ENCODE measurements around the gene PDCD6IP.
"Not testable (repeated sequence)": the region's sequence is repeated elsewhere in the genome, so short reads cannot be mapped to it uniquely, and the experiment has no call there.

PDCD6IP gene

DNA sequence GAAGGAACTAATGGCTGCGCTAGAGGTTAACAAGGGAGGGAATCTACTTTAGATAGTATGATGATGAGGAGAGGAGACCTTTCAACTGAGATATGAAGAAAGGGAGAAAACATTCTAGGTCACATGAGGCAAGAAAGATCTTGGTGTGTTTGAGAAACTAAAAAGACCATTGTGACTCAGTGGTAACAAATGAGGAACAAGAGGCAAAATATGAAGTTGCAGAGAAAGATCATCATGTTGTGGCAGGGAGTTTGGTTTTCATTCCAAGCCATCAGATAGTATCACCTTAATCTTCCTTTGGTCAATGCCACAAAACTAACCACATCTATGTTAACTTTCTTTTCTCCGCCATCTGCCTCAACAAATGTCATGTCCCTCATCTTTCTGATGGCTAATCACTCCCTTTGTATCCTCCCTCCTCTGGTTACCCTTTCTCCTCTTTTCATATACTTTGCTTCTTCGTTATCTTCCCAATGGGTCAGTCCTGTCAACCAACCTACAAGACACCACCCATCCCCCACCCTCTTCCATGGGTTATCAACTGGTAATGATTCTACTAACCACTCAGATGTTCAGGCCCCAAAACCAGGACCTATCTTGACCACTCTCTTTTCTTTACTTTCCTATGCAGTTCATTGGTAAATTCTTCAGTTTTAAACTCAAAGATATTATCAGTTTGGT is 2.4 kb upstream of the PDCD6IP start:
- no peak for DNase-seq

DNA sequence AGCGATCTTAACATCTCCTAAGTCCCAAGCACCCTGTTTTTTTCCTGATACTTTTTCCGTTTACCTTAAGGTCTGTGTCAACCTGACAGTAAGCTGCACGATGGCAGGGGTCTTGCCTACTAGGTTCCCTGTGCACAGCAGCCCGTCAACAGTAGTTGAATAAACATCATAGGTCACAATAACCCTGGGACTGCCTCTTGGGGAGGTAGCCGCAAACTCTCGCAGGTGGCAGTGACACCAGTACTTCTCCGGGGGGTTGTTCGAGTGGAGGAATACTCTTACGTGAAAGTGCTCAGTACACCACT is 365 bp upstream of the PDCD6IP start:
- no peak for DNase-seq

DNA sequence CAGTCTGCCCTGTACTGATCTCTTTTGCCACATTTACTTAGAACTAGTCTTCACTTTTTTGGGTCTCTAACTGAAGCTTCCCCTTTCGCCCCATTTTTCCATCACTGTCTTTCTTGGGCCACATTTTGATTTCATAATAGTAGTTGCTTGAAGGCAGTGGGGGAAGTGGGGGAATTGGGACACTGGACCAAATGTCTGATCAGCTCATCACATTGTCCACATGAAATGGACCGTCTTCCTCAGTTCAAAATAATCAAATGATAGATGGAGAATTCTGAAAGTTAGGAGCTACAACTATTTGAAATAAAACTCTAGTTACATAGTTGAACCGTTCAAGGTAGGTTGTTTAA is 747 bp downstream of the PDCD6IP start:
- no peak for DNase-seq

DNA sequence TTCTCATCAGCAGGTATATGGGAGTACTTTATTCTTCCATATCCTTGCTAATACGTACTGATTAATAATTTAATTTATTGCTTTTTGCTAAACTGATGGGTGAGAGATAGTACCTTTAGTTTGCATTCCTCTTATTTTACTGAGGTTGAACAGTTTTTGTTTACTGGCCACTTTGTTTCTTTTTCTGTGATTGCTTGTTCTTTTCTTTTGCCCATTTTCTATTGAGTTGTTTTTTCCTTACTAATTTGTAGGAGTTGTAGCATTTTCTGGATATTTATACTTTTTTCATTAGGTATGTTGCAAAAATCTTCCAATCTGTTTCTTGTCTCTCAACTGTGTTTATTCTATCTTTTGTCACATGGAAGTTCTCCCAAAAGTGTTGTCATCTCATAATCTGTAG is 4.8 kb downstream of the PDCD6IP start:
- no peak for DNase-seq

DNA sequence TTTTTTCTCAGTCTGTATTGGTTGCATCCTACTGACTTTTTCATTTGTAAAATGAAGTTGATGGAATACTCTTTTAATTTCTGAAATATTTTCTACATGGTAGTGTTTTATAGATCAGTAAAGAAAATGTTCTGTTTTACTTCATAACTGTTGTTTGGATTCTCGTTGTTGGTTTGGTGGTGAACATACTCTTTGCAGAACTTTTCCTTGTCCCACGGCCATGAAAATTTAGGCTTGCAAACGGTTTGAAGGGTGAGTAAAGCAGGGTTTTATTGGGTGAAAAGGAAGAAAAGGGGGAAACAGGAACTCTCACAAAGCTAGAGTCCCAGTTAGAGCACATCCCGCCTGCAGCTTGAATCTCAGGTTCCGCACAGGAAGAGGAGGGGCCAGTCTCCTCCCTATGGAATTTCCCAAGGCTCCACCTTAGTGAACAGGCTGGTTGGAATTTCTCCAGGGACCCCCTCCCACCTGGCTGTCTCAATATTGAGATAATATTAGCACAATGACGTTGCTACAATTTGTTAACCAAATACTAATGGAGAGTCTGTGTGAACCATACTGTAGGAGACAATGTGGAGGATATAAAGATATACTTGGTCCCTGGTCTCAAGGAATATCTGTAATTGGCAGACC is 5.6 kb downstream of the PDCD6IP start:
- DNase-seq: no peak

DNA sequence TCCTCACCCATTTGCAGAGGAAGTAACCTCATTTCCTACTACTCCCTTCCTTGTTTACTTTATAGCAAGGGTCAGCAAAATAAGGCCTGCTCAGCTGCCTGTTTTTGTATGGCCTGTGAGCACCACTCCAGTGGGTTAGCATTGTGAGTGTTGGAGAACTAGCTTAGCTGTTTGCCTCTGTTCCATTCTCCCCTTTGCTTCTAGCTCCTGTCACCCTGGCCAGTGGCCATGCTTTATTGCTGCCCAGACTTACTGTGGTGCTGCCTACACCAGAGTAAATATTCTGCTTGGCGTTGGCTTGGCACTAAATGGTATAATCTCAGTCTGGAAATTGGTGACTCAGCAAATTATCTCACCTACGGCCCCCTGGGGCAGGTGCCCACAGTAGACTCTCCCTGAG is 8.8 kb downstream of the PDCD6IP start:
- no peak for DNase-seq

DNA sequence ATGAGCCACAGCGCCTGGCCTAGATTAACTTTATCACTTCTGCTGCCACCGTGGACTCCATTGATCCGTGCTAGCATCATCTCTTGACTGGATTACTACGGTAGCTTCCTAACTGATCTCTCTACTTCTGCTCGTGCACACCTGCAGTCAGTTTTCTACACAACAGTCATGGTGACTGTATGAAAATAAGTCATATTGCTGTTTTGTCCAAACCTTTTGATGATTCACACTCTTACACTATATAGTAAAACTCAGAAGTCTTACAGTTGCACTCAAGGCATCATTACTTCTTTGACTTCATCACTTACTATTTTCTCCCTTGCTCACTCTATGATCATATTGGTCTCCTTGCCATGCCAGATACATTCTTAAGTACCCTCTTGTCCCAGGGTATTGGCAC is 10.1 kb downstream of the PDCD6IP start:
- DNase-seq: no peak

DNA sequence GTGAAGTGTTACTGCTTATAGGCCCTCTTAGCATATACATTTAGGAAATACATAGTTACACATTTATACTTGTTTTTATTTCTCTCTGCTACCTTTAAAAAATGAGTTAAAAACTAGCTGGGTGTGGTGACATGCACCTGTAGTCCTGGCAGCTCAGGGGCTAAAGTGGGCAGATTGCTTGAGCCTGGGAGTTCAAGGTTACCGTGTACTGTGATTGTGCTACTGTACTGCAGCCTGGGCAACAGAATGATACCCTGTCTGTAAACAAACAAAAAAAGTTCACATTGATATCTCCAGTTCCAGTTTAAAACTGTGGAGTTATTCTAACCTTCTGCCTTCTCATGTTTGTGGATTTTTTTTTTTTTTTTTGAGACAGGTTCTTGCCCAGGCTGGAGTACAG is 12.1 kb downstream of the PDCD6IP start:
- DNase-seq: no peak

DNA sequence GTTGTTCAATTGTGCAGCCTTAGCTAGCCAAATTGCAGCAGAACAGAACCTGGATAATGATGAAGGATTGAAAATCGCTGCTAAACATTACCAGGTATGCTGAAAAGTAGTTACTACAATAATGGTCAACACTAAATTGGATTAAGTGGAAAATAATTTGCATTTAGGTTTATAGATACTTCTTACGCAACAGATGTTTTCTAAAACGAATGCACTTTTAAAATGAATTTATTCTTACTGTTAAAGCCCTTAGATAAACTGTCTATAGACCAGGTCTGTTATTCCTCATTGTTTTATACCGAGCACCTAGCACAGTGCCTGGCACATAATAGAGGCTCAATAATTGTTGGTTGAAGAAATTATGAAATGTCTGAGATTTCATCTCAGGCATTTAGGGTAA is 23.6 kb downstream of the PDCD6IP start:
- DNase-seq: no peak

DNA sequence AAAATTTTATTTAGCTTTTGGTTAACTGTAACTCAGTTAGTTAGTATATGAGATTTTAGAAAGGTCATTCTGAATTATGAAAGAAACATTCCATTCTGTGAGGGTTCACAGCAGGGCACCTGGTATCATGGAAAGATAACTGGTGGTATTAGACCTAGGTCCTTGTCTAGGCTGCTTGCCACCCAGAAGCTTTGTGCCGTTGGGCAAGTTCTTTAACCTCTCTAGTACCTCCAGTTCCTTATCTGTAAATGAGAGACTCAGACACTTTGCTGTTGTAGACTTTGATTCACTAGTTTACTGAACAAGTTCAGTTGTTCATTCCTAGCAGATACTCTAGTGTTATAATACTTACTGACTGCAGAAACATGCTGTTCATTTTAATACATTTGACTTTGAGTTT is 25.4 kb downstream of the PDCD6IP start:
- no peak for DNase-seq

DNA sequence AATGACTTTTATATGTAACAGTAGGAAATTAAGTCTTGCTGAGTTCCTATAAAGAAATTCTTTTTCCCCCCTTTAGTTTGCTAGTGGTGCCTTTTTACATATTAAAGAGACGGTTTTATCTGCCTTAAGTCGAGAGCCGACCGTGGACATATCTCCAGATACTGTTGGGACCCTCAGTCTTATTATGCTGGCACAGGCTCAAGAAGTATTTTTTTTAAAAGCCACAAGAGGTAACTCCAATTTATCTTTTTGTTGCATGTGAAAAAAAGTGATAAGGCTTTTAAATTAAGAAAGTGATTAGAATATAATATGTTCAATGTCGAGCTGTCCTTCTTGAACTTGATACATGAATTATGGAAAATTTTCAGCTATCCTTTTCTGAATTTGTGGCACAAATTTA is 26.7 kb downstream of the PDCD6IP start:
- no peak for DNase-seq

DNA sequence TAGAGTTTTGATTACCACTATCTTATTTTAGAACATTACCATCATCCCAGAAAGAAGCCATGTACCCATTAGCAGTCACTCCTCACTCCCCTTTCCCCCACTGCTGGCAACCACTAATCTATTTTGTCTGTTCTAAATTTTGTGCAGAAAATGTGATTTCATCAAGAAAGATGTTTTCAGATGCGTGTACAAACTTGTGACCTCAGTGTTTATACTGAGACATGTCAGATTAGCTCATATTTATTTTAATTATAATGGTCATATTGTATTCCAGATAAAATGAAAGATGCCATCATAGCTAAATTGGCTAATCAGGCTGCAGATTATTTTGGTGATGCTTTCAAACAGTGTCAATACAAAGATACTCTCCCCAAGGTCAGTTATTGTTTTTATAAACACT is 27.8 kb downstream of the PDCD6IP start:
- DNase-seq: no peak

DNA sequence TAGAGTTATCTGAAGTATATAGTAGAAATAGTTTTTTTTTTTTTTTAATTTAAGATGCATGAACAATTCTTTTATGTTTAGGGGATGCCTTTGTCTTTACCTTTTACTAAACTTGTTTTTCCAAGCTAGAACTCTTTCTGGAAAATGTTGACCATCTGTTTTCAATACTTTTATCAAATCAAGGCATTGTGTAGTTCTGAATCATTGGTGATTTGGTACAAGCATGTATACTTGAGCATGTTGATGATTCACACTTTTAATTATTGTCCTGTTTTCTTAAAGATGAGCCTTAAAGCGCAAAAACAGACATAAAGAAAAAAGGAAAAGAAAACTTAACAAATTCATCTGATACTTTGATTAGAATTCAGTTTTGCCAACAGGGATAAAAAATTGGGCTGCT is 28.3 kb downstream of the PDCD6IP start:
- DNase-seq: no peak

DNA sequence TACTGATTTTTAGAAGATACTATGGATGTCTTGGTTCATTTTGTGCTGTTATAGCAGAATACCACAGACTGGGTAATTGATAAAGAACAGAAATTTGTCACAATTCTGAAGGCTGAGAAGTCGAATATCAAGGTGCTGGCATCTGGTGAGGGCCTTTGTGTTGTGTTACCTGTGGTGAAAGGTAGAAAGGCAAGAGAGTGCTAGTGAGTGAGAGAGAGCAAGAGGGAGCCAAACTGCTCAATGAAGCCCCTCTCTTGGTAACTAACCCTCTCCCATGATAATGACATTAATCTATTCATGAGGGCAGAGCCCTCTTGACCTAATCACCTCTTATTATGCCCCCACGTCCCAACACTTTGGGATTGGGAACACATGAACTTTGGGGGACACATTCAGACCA is 31.3 kb downstream of the PDCD6IP start:
- DNase-seq: no peak

DNA sequence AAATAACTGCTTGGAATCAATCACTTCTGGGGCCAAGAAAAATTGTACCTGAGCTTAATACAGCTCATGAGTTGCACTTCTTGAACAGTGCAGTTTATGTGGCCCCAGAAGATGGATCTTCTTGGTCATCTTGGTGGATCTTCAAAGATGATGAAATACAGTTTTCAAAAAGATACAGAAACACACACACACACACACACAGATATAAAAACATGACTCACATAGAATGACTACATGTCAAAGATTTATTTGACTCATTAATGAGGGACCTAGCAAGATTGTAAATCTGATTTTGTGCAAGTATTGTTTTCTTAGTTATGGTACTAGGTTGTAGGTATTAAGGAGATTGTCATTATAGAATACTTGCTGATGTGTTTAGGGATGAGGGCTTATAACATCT is 32.6 kb downstream of the PDCD6IP start:
- no peak for DNase-seq

DNA sequence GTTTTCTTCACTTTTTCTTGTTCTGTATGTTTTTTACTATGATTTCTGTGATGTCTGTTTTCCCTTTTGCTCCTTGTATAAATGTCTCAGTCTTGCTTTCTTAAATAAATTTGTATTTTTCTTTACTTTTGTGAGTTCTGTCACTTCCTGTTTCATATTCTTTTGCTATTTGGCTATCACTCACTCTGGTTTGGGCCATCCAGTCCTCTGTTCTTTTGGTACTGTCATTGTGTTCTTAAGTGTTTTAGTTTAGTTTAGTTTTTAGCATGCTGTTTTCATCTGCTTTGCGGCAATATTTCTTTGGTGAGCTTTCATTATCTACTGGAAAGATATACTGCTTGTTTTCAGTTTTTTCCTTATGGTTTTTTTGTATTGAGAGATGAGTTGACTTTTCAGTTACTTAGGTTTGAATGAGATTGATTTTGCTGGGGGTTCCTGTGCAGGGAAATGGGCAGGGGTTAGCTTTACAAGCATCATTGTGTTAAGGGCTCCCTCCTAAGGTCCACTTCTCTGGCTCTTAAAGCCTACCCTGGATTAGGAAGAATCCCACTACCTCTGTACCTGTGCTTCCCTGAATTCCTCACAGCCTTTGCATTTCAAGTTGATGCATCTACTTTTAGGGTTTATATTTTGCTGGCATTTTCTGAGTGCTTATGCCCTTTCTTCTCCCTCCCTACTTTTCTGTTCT is 35.1 kb downstream of the PDCD6IP start:
- no peak for DNase-seq

DNA sequence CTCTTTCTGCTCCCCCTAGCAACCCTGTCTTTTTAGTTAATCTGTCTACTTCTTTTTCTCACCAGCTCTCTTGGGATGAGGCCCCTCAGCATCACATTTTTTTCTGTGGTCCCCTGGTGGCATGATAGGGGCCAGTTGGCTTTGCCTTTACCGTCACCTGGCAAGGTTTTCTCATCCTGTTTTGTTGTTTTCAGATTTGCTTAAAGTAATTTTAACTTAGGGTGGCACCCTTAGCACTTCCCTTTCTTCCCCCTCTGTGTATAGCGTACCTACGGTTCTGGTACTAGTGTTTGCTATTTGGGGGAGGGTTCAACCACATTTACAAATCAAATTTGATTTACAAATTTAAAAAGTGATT is 35.6 kb downstream of the PDCD6IP start:
- no peak for DNase-seq

DNA sequence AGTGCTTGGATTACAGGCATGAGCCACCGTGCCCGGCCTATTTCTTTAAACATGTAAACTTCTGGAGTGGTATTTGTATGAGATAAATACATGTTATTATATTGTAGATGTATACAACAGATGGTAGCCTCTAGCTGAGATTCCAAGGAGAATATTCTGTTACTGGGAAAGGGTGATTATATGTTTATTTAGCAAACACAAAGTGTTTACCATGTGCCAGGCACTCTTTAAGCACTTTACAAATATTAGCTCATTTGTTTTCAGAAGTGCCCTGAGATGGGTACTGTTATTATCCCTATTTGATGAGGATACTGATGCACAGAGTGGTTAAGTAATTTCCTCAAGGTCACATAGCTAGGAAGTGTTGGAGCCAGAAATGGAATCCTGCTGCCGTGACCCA is 38.8 kb downstream of the PDCD6IP start:
- not testable (repeated sequence) for DNase-seq

DNA sequence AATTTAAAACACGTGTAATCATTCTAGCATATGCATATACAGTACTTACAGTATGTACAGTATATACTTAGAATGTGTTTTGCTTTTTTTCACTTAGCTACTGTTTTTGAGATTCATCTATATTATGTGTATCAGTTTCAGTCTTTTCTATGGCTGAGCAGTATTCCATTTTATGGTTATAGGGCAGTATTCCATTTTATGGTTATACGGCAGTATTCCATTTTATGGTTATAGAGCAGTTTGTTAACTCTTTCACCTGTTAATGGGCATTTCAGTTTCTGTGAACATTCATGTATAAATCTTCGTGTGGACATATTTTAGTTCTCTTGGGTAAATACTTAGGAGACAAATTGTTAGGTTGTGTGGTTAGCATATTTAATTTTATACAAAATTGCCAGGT is 40.9 kb downstream of the PDCD6IP start:
- no peak for DNase-seq

DNA sequence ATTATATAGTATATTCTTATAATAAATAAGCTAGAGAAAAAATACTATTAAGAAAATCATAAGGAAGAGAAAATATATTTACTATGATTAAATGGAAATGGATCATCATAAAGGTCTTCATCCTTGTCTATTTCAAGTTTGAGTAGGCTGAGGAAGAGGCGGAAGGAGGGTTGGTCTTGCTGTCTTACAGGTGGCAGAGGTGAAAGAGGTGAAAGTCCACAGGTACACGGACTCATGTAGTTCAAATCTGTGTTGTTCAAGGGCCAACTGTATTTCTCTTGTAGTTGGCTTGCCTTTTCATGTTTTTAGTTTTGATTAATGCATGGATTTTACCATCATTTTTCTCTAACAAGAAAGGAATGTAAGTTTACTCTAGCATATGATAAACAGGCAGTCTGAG is 41.7 kb downstream of the PDCD6IP start:
- no peak for DNase-seq

DNA sequence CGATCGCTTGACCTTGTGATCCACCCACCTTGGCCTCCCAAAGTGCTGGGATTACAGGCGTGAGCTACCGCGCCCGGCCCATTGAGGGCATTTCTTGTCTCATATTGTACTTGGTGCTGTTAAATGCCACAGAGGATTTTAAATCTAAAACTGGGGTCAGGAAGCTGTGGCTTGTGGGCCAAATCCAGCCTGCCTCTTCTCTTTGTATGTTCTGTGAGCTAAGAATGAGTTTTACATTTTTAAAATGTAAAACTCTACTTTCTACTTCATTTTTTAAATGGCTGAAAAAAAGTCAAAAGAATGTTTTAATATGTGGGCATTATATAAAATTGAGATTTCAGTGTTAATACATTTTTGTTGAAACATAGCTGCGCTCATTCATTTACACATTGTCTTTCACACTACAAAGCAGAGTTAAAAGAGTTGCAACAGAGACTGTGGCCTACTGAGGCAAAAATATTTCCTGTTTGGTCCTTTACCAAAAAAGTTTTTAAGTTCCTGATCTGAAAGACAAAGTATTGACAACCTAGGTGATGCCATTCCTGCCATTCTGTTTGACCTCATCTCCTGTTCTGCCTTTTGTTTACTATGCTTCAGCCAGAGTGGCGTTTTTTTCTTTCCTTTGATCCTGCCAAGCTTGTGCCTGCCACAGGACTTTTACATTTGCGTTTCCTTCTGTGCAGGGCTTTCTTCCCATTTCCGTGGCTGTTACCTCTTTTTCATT is 50.4 kb downstream of the PDCD6IP start:
- DNase-seq: no peak

DNA sequence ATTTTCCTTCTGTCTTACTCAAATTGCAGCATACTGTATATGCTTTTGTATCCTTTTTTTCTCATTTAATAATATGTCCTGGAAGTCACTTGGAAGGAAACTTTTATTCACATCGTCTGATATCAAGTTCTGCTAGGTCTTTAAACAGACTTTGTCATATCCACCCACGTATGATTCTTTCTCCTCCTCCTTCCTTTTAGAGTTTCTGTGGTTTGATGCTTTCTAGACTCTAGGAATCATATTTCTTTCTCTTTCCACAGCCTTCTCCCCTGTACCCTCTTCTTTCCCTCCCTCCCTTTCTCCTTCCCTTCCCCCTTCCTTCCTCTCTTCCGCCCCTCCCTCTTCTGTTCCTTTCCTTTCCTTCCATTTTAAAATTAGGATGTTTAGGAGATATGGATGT is 52.2 kb downstream of the PDCD6IP start:
- DNase-seq: not testable (repeated sequence)

DNA sequence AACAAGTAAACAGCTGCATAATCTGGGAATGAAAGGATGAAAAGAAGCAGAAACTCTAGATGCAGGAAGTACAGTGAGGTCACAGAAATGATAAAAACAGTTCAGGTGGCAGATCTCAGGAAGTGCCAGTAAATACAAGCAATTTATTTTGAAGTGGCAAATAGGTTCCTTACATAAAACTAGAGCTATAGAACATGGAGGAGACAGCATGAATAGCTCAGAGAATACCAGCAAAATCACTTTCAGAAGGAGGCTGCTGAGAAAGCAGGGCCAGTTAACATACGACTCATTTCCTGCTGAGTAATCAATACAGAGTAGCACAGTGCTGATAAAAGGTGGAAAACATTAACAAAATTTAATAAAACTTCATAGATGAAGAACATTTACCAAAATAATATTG is 57.0 kb downstream of the PDCD6IP start:
- DNase-seq: not testable (repeated sequence)

DNA sequence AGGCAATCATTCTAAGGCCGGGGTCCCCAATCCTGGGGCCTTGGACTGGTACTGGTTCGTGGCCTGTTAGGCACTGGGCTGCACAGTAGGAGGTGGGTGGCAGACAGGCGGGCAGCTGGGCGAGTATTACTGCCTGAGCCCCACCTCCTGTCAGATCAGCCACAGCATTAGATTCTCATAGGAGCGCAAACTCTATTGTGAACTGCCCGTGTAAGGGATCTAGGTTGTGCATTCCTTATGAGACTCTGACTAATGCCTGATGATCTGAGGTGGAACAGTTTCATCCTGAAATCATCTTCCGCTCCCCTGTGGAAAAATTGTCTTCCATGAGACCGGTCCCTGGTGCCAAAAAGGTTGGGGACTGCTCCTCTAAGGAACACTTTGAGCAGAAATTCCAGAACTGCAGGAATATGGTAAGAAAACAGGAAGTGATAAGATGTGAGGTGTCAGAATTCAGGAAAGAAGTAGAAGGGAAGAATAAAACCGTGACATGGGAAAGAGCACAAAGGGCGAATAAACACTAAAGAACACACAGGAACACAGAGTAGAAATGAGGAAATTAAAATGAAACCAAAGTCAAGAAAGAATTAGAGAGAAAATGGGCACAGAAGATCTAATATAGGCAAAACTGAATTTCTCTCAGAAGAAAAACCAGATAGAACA is 57.6 kb downstream of the PDCD6IP start:
- no peak for DNase-seq

Measured in activated CD4-positive, alpha-beta T cell treated with anti-CD3 and anti-CD28 coated beads for 4 hours (primary cell).